ENCODE data around the gene SRGAP1.

- TF ChIP-seq CTCF (IDR thresholded peaks at IDR 0.05 in 2 of 3, conservative IDR thresholded peaks at IDR 0.05 in 1 of 3; ENCODE audit: insufficient read depth in 2 of 3, low read depth in 1 of 3, low read length in 3 of 3) (no peak), MGA (IDR thresholded peaks at IDR 0.05) (no peak), MLX (CRISPR knock-in tag; conservative IDR thresholded peaks at IDR 0.05) (no peak), RHOXF2B (CRISPR knock-in tag; conservative IDR thresholded peaks at IDR 0.05) (no peak), MAFK (IDR thresholded peaks at IDR 0.05; ENCODE audit: low read length) (no peak), EZH2 (IDR thresholded peaks at IDR 0.05; ENCODE audit: borderline replicate concordance, low read depth, low read length) (no peak), ZBTB34 (CRISPR knock-in tag; IDR thresholded peaks at IDR 0.05) (no peak)
Observed at GRCh38 chr12:64170024-64170423, 325.5 kb downstream of the SRGAP1 start.

Measured in K562 (cell line).